Measurements from ENCODE around the gene YEATS2. TPM values are rescaled to one million over a fixed set of nuclear protein-coding genes. Genes with fewer than 3 reads are reported as not detected.

YEATS2 gene
- total RNA-seq, 1 donor from 2014 or later, result 68.4 TPM

- peaks cover 13% of the 10 kb centered on the region for H3K27me3 Mint-ChIP-seq
- no peak for DNase-seq (ENCODE audit: low spot score, unreplicated experiment)
- H3K4me3 Mint-ChIP-seq (ENCODE audit: low read depth), result no peak overlapping the region
- H3K9me3 Mint-ChIP-seq (ENCODE audit: low read depth), result no peaks in the 10 kb centered on the region
- no peak for TF ChIP-seq CTCF (IDR thresholded peaks at IDR 0.05; ENCODE audit: unreplicated experiment)
- H3K4me1 Mint-ChIP-seq (ENCODE audit: low read depth), result peaks cover 6% of the 10 kb centered on the region
- H3K27ac Mint-ChIP-seq, result no peak overlapping the region
- H3K36me3 Mint-ChIP-seq (ENCODE audit: insufficient read depth), result peaks cover 2% of the 10 kb centered on the region
Observed at GRCh38 chr3:183819831-183820230, 122.2 kb downstream of the YEATS2 start.

- H3K27ac Mint-ChIP-seq, result no peak overlapping the region
Observed at GRCh38 chr3:183822631-183823030, 125.0 kb downstream of the YEATS2 start.

GRCh38 chr3:183823963-183824362 lies 126.4 kb downstream of the YEATS2 start:
- Mint-ChIP-seq H3K27me3 (peaks cover 13% of the 10 kb centered on the region), H3K4me3 (ENCODE audit: low read depth) (peak overlapping the region; percentile 69), H3K9me3 (ENCODE audit: low read depth) (no peaks in the 10 kb centered on the region), H3K36me3 (ENCODE audit: insufficient read depth) (no peaks in the 10 kb centered on the region), H3K4me1 (ENCODE audit: low read depth) (peaks cover 9% of the 10 kb centered on the region), H3K27ac (peak overlapping the region; percentile 69)
- no peak for TF ChIP-seq CTCF (IDR thresholded peaks at IDR 0.05; ENCODE audit: unreplicated experiment)
- DNase-seq (ENCODE audit: low spot score, unreplicated experiment), result no peak

More at GRCh38 chr3:183822631-183823030, 125.0 kb downstream of the YEATS2 start:
- no peak for TF ChIP-seq CTCF (IDR thresholded peaks at IDR 0.05; ENCODE audit: unreplicated experiment)
- Mint-ChIP-seq H3K4me1 (ENCODE audit: low read depth) (peaks cover 9% of the 10 kb centered on the region), H3K9me3 (ENCODE audit: low read depth) (no peaks in the 10 kb centered on the region), H3K4me3 (ENCODE audit: low read depth) (no peak overlapping the region), H3K36me3 (ENCODE audit: insufficient read depth) (no peaks in the 10 kb centered on the region), H3K27me3 (peaks cover 13% of the 10 kb centered on the region)
- no peak for DNase-seq (ENCODE audit: low spot score, unreplicated experiment)

GRCh38 chr3:183824761-183825455 lies 127.3 kb downstream of the YEATS2 start:
- Mint-ChIP-seq H3K9me3 (ENCODE audit: low read depth) (no peaks in the 10 kb centered on the region), H3K36me3 (ENCODE audit: insufficient read depth) (no peaks in the 10 kb centered on the region), H3K4me3 (ENCODE audit: low read depth) (peak overlapping the region; percentile 69), H3K4me1 (ENCODE audit: low read depth) (peaks cover 9% of the 10 kb centered on the region), H3K27me3 (peaks cover 13% of the 10 kb centered on the region), H3K27ac (no peak overlapping the region)
- peak; percentile 21 for DNase-seq (ENCODE audit: low spot score, unreplicated experiment)
- no peak for TF ChIP-seq CTCF (IDR thresholded peaks at IDR 0.05; ENCODE audit: unreplicated experiment)

GRCh38 chr3:183825456-183826161 lies 128.0 kb downstream of the YEATS2 start, which contains the start of gene MAP6D1:
Gene MAP6D1 (minus strand): TSS chr3:183825577. CDS start chr3:183825547, 30 bp downstream.
- no peaks in the 10 kb centered on the region for H3K9me3 Mint-ChIP-seq (ENCODE audit: low read depth)
- peaks cover 13% of the 10 kb centered on the region for H3K27me3 Mint-ChIP-seq
- DNase-seq (ENCODE audit: low spot score, unreplicated experiment), result peak; percentile 57
- peak within 1 kb of the TSS; percentile 69 for H3K27ac Mint-ChIP-seq
- peak; percentile 56 for TF ChIP-seq CTCF (IDR thresholded peaks at IDR 0.05; ENCODE audit: unreplicated experiment)
- H3K4me3 Mint-ChIP-seq (ENCODE audit: low read depth), result peak within 1 kb of the TSS; percentile 69
- no peaks in the 10 kb centered on the region for H3K36me3 Mint-ChIP-seq (ENCODE audit: insufficient read depth)
- peaks cover 9% of the 10 kb centered on the region for H3K4me1 Mint-ChIP-seq (ENCODE audit: low read depth)

All from progenitor cell of endocrine pancreas (in vitro differentiated cells).